Measurements from ENCODE around the gene PBX1.

The PBX1 gene

GRCh38 chr1:164805399-164805798, 246.4 kb downstream of the PBX1 start:
- TF ChIP-seq CTCF (IDR thresholded peaks at IDR 0.05; ENCODE audit: low read depth, low read length, missing control alignments): no peak
- no peak overlapping the region for H3K4me3 ChIP-seq (ENCODE audit: low read depth, low read length)
- DNase-seq (ENCODE audit: low read depth): no peak

GRCh38 chr1:164806531-164806930, 247.5 kb downstream of the PBX1 start:
- no peak overlapping the region for H3K4me3 ChIP-seq (ENCODE audit: low read depth, low read length)
- TF ChIP-seq CTCF (IDR thresholded peaks at IDR 0.05; ENCODE audit: low read depth, low read length, missing control alignments): no peak
- DNase-seq (ENCODE audit: low read depth): no peak

GRCh38 chr1:164813776-164814175, 254.8 kb downstream of the PBX1 start:
- DNase-seq (ENCODE audit: low read depth): no peak
- no peak for TF ChIP-seq CTCF (IDR thresholded peaks at IDR 0.05; ENCODE audit: low read depth, low read length, missing control alignments)
- H3K4me3 ChIP-seq (ENCODE audit: low read depth, low read length): no peak overlapping the region

- no peak overlapping the region for H3K4me3 ChIP-seq (ENCODE audit: low read depth, low read length)
- DNase-seq (ENCODE audit: low read depth): no peak
- no peak for TF ChIP-seq CTCF (IDR thresholded peaks at IDR 0.05; ENCODE audit: low read depth, low read length, missing control alignments)
These were observed 262.7 kb downstream of the PBX1 start for GRCh38 chr1:164821648-164822047.

- no peak for DNase-seq (ENCODE audit: low read depth)
- TF ChIP-seq CTCF (IDR thresholded peaks at IDR 0.05; ENCODE audit: low read depth, low read length, missing control alignments): no peak
- H3K4me3 ChIP-seq (ENCODE audit: low read depth, low read length): no peak overlapping the region
These were observed 264.7 kb downstream of the PBX1 start for GRCh38 chr1:164823486-164824279.

GRCh38 chr1:164824542-164824941, 265.6 kb downstream of the PBX1 start:
- DNase-seq (ENCODE audit: low read depth): no peak
- H3K4me3 ChIP-seq (ENCODE audit: low read depth, low read length): no peak overlapping the region
- no peak for TF ChIP-seq CTCF (IDR thresholded peaks at IDR 0.05; ENCODE audit: low read depth, low read length, missing control alignments)

- no peak overlapping the region for H3K4me3 ChIP-seq (ENCODE audit: low read depth, low read length)
- TF ChIP-seq CTCF (IDR thresholded peaks at IDR 0.05; ENCODE audit: low read depth, low read length, missing control alignments): no peak
- DNase-seq (ENCODE audit: low read depth): no peak
These were observed 271.6 kb downstream of the PBX1 start for GRCh38 chr1:164830628-164831027.
